NCI-H82 (cell line): ENCODE data around the gene GNB1.
A peak's percentile ranks its signal among the peaks of the same experiment; 100 is the strongest.
"Not testable (repeated sequence)": the region's sequence is repeated elsewhere in the genome, so short reads cannot be mapped to it uniquely, and the experiment has no call there.

Source experiments
- DNase-seq: peaks from one replicate; lab custom pipeline; 2025; lab: John Stamatoyannopoulos, UW

GNB1 gene

GRCh38 chr1:1890506-1891348 is at the start of gene GNB1:
TSS of gene GNB1 (minus strand) at chr1:1891087. CDS start at chr1:1825453, 65,634 bp downstream.
- peak; percentile 92 for DNase-seq

- no peak for DNase-seq
Observed at GRCh38 chr1:1940123-1940425, 49.2 kb upstream of the GNB1 start.

- no peak for DNase-seq
Observed at GRCh38 chr1:1939296-1940122, 48.6 kb upstream of the GNB1 start.

- DNase-seq: no peak
Observed at GRCh38 chr1:1938613-1939295, 47.9 kb upstream of the GNB1 start.

- DNase-seq: no peak
Observed at GRCh38 chr1:1938276-1938573, 47.3 kb upstream of the GNB1 start.

GRCh38 chr1:1937549-1938275 is 46.8 kb upstream of the GNB1 start:
- no peak for DNase-seq

- no peak for DNase-seq
Observed at GRCh38 chr1:1937061-1937460, 46.2 kb upstream of the GNB1 start.

GRCh38 chr1:1934848-1935247 is 44.0 kb upstream of the GNB1 start:
- not testable (repeated sequence) for DNase-seq

GRCh38 chr1:1929639-1930545 is 39.0 kb upstream of the GNB1 start:
- no peak for DNase-seq

GRCh38 chr1:1929102-1929638 is 38.3 kb upstream of the GNB1 start:
- no peak for DNase-seq

GRCh38 chr1:1928231-1929101 is 37.6 kb upstream of the GNB1 start:
- no peak for DNase-seq

- no peak for DNase-seq
Observed at GRCh38 chr1:1927751-1928150, 36.9 kb upstream of the GNB1 start.

- DNase-seq: no peak
Observed at GRCh38 chr1:1926886-1927660, 36.2 kb upstream of the GNB1 start.

- DNase-seq: no peak
Observed at GRCh38 chr1:1926346-1926811, 35.5 kb upstream of the GNB1 start.

GRCh38 chr1:1925437-1926345 is 34.8 kb upstream of the GNB1 start:
- no peak for DNase-seq

- no peak for DNase-seq
Observed at GRCh38 chr1:1924849-1925248, 34.0 kb upstream of the GNB1 start.

- DNase-seq: no peak
Observed at GRCh38 chr1:1924386-1924785, 33.5 kb upstream of the GNB1 start.
